GM23338 (cell line): ENCODE data around the gene JPH3. TPM values are rescaled to one million over a fixed set of nuclear protein-coding genes. Genes with fewer than 3 reads are reported as not detected.

ENCODE experiments used
- ATAC-seq: fragments of 200-7000 bp; cut with Tn5 transposase; 3 replicates; pipeline ENCODE4 v1.9.1; 2020
- DNase-seq: peaks from one replicate; pipeline ENCODE4 v3.0.0-alpha.2; 2015; ENCODE audit warnings: low spot score
- H2AFZ ChIP-seq: fragments of 200-600 bp; sonication (generic); 2 replicates; pipeline ENCODE4 v1.8.0; 2016; ENCODE audit warnings: antibody characterized with exemption, mild to moderate bottlenecking, moderate library complexity
- H3F3A ChIP-seq: fragments of 200-600 bp; sonication (generic); replicated peaks from 2 replicates; pipeline ENCODE4 v1.8.0; 2017; ENCODE audit warnings: antibody characterized with exemption, mixed run types, low read depth
- H3K27ac ChIP-seq: fragments of 200-600 bp; sonication (generic); 2 replicates; pipeline ENCODE4 v1.6.1; 2016; ENCODE audit warnings: low read depth
- H3K27me3 ChIP-seq: fragments of 200-600 bp; sonication (generic); 2 replicates; pipeline ENCODE4 v1.8.0; 2016; ENCODE audit warnings: mild to moderate bottlenecking, mixed run types, moderate library complexity; ENCODE audit not compliant: insufficient read depth
- H3K36me3 ChIP-seq: fragments of 200-600 bp; sonication (generic); 2 replicates; pipeline ENCODE4 v1.8.0; 2016; ENCODE audit warnings: mild to moderate bottlenecking; ENCODE audit not compliant: insufficient read depth
- H3K4me1 ChIP-seq: fragments of 200-600 bp; sonication (generic); 2 replicates; pipeline ENCODE4 v1.8.0; 2016; ENCODE audit warnings: mild to moderate bottlenecking, moderate library complexity; ENCODE audit not compliant: insufficient read depth
- H3K4me2 ChIP-seq: fragments of 200-600 bp; sonication (generic); 2 replicates; pipeline ENCODE4 v1.7.1; 2017; ENCODE audit warnings: mixed run types
- H3K4me3 ChIP-seq: fragments of 200-600 bp; sonication (generic); 2 replicates; pipeline ENCODE4 v1.6.1; 2016; ENCODE audit warnings: mixed run types
- H3K79me2 ChIP-seq: fragments of 200-600 bp; sonication (generic); replicated peaks from 2 replicates; pipeline ENCODE4 v1.8.0; 2017; ENCODE audit warnings: mild to moderate bottlenecking; ENCODE audit not compliant: insufficient read depth
- H3K9me2 ChIP-seq: fragments of 200-600 bp; sonication (generic); 2 replicates; pipeline ENCODE4 v1.8.0; 2017; ENCODE audit not compliant: insufficient read depth
- H4K20me1 ChIP-seq: fragments of 200-600 bp; sonication (generic); replicated peaks from 2 replicates; pipeline ENCODE4 v1.8.0; 2017; ENCODE audit warnings: mild to moderate bottlenecking; ENCODE audit not compliant: insufficient read depth
- H3K27ac Mint-ChIP-seq: 2 replicates; pipeline ENCODE4 v1.8.0; 2020; ENCODE audit warnings: inconsistent platforms, mild to moderate bottlenecking, moderate library complexity, mixed read lengths
- H3K27me3 Mint-ChIP-seq: 3 replicates; pipeline ENCODE4 v1.8.0; 2022; ENCODE audit warnings: low read depth, mild to moderate bottlenecking, moderate library complexity, mixed read lengths, inconsistent platforms; ENCODE audit not compliant: insufficient read depth, poor library complexity
- H3K36me3 Mint-ChIP-seq: 3 replicates; pipeline ENCODE4 v1.8.0; 2021; ENCODE audit warnings: low read depth, mild to moderate bottlenecking, inconsistent platforms, moderate library complexity, mixed read lengths
- H3K4me1 Mint-ChIP-seq: 3 replicates; pipeline ENCODE4 v1.8.0; 2020; ENCODE audit warnings: mild to moderate bottlenecking, inconsistent platforms, mixed read lengths
- H3K4me3 Mint-ChIP-seq: 3 replicates; pipeline ENCODE4 v1.8.0; 2021; ENCODE audit warnings: moderate library complexity, mild to moderate bottlenecking, inconsistent platforms, mixed read lengths
- H3K9me3 Mint-ChIP-seq: 3 replicates; pipeline ENCODE4 v1.8.0; 2020; ENCODE audit warnings: moderate library complexity, mild to moderate bottlenecking, inconsistent platforms, mixed read lengths
- CREB1 ChIP-seq: fragments of 250-450 bp; sonication (Bioruptor Pico); IDR thresholded peaks from 2 replicates; pipeline ENCODE4 v1.5.0; 2020; ENCODE audit warnings: low read depth, mild to moderate bottlenecking, moderate library complexity
- CTCF ChIP-seq, 2 experiments: fragments of 200-600 bp in 1 of 2; sonication (generic) in 1 of 2; conservative IDR thresholded peaks; 2 replicates each; pipeline versions ENCODE4 v1.5.1 to v1.6.1; 2016 to 2017; ENCODE audit warnings: antibody characterized with exemption in 2 of 2, low read depth in 2 of 2, mild to moderate bottlenecking in 2 of 2, moderate library complexity in 1 of 2
- JUNB ChIP-seq: IDR thresholded peaks from one replicate; pipeline ENCODE4 v1.6.1; 2016; ENCODE audit warnings: antibody characterized with exemption; ENCODE audit not compliant: unreplicated experiment
- NANOG ChIP-seq: IDR thresholded peaks from 2 replicates; pipeline ENCODE4 v1.6.1; 2016; ENCODE audit warnings: antibody characterized with exemption, borderline replicate concordance
- REST ChIP-seq: IDR thresholded peaks from one replicate; pipeline ENCODE4 v1.6.1; 2018; ENCODE audit warnings: antibody characterized with exemption; ENCODE audit not compliant: unreplicated experiment
- STAT1 ChIP-seq: IDR thresholded peaks from one replicate; pipeline ENCODE4 v1.6.1; 2016; ENCODE audit warnings: antibody characterized with exemption; ENCODE audit not compliant: unreplicated experiment
- ZNF331 ChIP-seq: fragments of 250-450 bp; sonication (Bioruptor Pico); IDR thresholded peaks from 2 replicates; pipeline ENCODE4 v1.5.0; 2020; ENCODE audit warnings: low read depth, mild to moderate bottlenecking, moderate library complexity
- ZNF462 ChIP-seq: fragments of 250-450 bp; sonication (Bioruptor Pico); IDR thresholded peaks from 2 replicates; pipeline ENCODE4 v1.5.0; 2020; ENCODE audit warnings: mild to moderate bottlenecking, moderate library complexity
- polyA plus RNA-seq: library from polyadenylated mRNA; unstranded; fragments of >200 nt; fragmentation: Nextera tagmentation; extraction: Ambion mirVana; gene quantifications from 2 replicates; pipeline ENCODE4 v1.2.1, GENCODE V29; 2016
- total RNA-seq: library from RNA; depleted of rRNA; stranded (reverse); fragments of >200 nt; shearing (Covaris generic); gene quantifications from 2 replicates; pipeline ENCODE4 v1.2.3, GENCODE V29; 2014

The JPH3 gene
- total and polyA plus RNA-seq, 2 experiments from 2014 or later: 8.4 to 38.3 TPM

- TF ChIP-seq ZNF462: no peak
- no peak for TF ChIP-seq REST
- no peak for TF ChIP-seq STAT1
- no peak for TF ChIP-seq ZNF331 (CRISPR knock-in tag)
These were observed 80.6 kb downstream of the JPH3 start (continued) for GRCh38 chr16:87682852-87683399.

GRCh38 chr16:87684106-87684677 is 81.9 kb downstream of the JPH3 start:
- Mint-ChIP-seq H3K4me1 (no peaks in the 10 kb centered on the region), H3K4me3 (no peak overlapping the region), H3K27ac (no peak overlapping the region), H3K36me3 (peaks cover 3% of the 10 kb centered on the region; the same call in 1 of the 3 replicates), H3K27me3 (peaks cover 25% of the 10 kb centered on the region), H3K9me3 (no peaks in the 10 kb centered on the region; the same call in 2 of the 3 replicates)
- Histone ChIP-seq H3K4me1 (no peaks in the 10 kb centered on the region), H3K27me3 (no peaks in the 10 kb centered on the region), H3F3A (no peaks in the 10 kb centered on the region), H4K20me1 (no peaks in the 10 kb centered on the region; the same call in 1 of the 2 replicates), H3K36me3 (no peaks in the 10 kb centered on the region), H3K27ac (no peak overlapping the region), H2AFZ (no peak overlapping the region), H3K4me3 (no peak overlapping the region), H3K9me2 (no peaks in the 10 kb centered on the region), H3K79me2 (no peaks in the 10 kb centered on the region), H3K4me2 (no peak overlapping the region)
- ATAC-seq: no peak
- TF ChIP-seq CTCF (conservative IDR thresholded peaks at IDR 0.05; ENCODE audit: low read depth in 2 of 2) (no peak), NANOG (no peak), CREB1 (CRISPR knock-in tag) (no peak), JUNB (no peak), STAT1 (no peak), ZNF331 (CRISPR knock-in tag) (no peak)
- no peak for DNase-seq
